HepG2 (cell line): ENCODE results near the gene GPD1. TPM values are rescaled to one million over a fixed set of nuclear protein-coding genes. Genes with fewer than 3 reads are reported as not detected.

ENCODE experiments used
- AKAP8 ChIP-seq: sonication (generic); formaldehyde crosslinking; IDR thresholded peaks from 2 replicates; pipeline ENCODE4 v1.5.1; 2020; ENCODE audit warnings: mild to moderate bottlenecking, missing genetic modification reagents
- CREM ChIP-seq, 2 experiments: sonication (generic) in 1 of 2; formaldehyde crosslinking in 1 of 2; IDR thresholded peaks; 2 replicates each; pipeline versions ENCODE4 v1.4.0 to v1.6.1; 2016 to 2020; ENCODE audit warnings: antibody characterized with exemption in 1 of 2, mild to moderate bottlenecking in 1 of 2, missing genetic modification reagents in 1 of 2
- DR1 ChIP-seq: sonication (generic); formaldehyde crosslinking; IDR thresholded peaks from 2 replicates; pipeline ENCODE4 v1.8.0; 2021; ENCODE audit warnings: mild to moderate bottlenecking, missing genetic modification reagents, inconsistent platforms
- FOSL2 ChIP-seq: sonication (generic); formaldehyde crosslinking; IDR thresholded peaks from 2 replicates; pipeline ENCODE4 v1.4.0; 2020; ENCODE audit warnings: missing genetic modification reagents
- HOXA9 ChIP-seq: sonication (generic); formaldehyde crosslinking; IDR thresholded peaks from 2 replicates; pipeline ENCODE4 v1.8.1; 2022; ENCODE audit warnings: missing genetic modification reagents, mild to moderate bottlenecking, moderate library complexity, borderline replicate concordance
- NAIF1 ChIP-seq: sonication (generic); formaldehyde crosslinking; IDR thresholded peaks from 2 replicates; pipeline ENCODE4 v1.5.0; 2020; ENCODE audit warnings: mild to moderate bottlenecking, missing genetic modification reagents, borderline replicate concordance
- PRDM10 ChIP-seq: sonication (generic); formaldehyde crosslinking; IDR thresholded peaks from 2 replicates; pipeline ENCODE4 v1.4.0; 2020; ENCODE audit warnings: low read depth, missing genetic modification reagents
- RFX3 ChIP-seq: IDR thresholded peaks from 2 replicates; pipeline ENCODE4 v1.6.1; 2016; ENCODE audit warnings: missing biosample characterization, missing genetic modification reagents
- SOX6 ChIP-seq, 2 experiments: fragments of 450-650 bp in 1 of 2; sonication (generic) in 1 of 2; formaldehyde crosslinking in 1 of 2; IDR thresholded peaks; 2 replicates each; pipeline versions ENCODE4 v1.4.0 to v1.6.1; 2017 to 2020; ENCODE audit warnings: antibody characterized with exemption in 1 of 2, mild to moderate bottlenecking in 1 of 2, missing genetic modification reagents in 1 of 2
- TAF1 ChIP-seq: sonication (generic); formaldehyde crosslinking; IDR thresholded peaks from 2 replicates; pipeline ENCODE4 v1.4.0; 2020; ENCODE audit warnings: missing genetic modification reagents
- ZBTB8A ChIP-seq: sonication (generic); formaldehyde crosslinking; IDR thresholded peaks from 2 replicates; pipeline ENCODE4 v1.4.0; 2020; ENCODE audit warnings: mild to moderate bottlenecking, low read depth, missing genetic modification reagents, borderline replicate concordance
- ZSCAN30 ChIP-seq: sonication (generic); formaldehyde crosslinking; IDR thresholded peaks from 2 replicates; pipeline ENCODE4 v1.5.0; 2020; ENCODE audit warnings: mild to moderate bottlenecking, missing genetic modification reagents
- polyA plus RNA-seq, 8 experiments: library from polyadenylated mRNA; depleted of rRNA in 3 of 8; stranded (reverse) in 7 of 8; unstranded in 1 of 8; fragments of >200 nt; fragmentation: Illumina TruSeq in 4 of 8; extraction: Trizol in 4 of 8; gene quantifications; 2 replicates each; pipeline versions ENCODE4 v1.2.1 to v1.2.3, GENCODE V29; 2011 to 2016; ENCODE audit warnings: low read depth in 4 of 8, missing spikeins in 1 of 8, mixed read lengths in 1 of 8; ENCODE audit not compliant: insufficient read depth in 1 of 8
- total RNA-seq, 5 experiments: library from RNA; depleted of rRNA; stranded (reverse); fragments of >200 nt; fragmentation: Illumina TruSeq; extraction: Trizol; gene quantifications; 2 replicates each; pipeline ENCODE4 v1.2.3, GENCODE V29; 2016; ENCODE audit warnings: low read depth in 1 of 5
- TF ChIP-seq, protein P1 (sequence below): sonication (generic); formaldehyde crosslinking; IDR thresholded peaks from 2 replicates; pipeline ENCODE4 v1.4.0; 2020; ENCODE audit warnings: missing genetic modification reagents, borderline replicate concordance
- TF ChIP-seq, protein P2 (sequence below): IDR thresholded peaks from 2 replicates; pipeline ENCODE4 v1.6.1; 2016
- TF ChIP-seq, protein P3 (sequence below): sonication (generic); formaldehyde crosslinking; IDR thresholded peaks from 2 replicates; pipeline ENCODE4 v1.5.0; 2020; ENCODE audit warnings: mild to moderate bottlenecking, missing genetic modification reagents, borderline replicate concordance
- TF ChIP-seq, protein P4 (sequence below): sonication (generic); formaldehyde crosslinking; IDR thresholded peaks from 2 replicates; pipeline ENCODE4 v1.9.0; 2021; ENCODE audit warnings: missing genetic modification reagents, mild to moderate bottlenecking, borderline replicate concordance

Gene GPD1
- total and polyA plus RNA-seq, 2 of the 13 experiments (the other 11 are each of a cell fraction or from before 2014, with no cell fraction given) = 3.7 to 30.6 TPM

DNA sequence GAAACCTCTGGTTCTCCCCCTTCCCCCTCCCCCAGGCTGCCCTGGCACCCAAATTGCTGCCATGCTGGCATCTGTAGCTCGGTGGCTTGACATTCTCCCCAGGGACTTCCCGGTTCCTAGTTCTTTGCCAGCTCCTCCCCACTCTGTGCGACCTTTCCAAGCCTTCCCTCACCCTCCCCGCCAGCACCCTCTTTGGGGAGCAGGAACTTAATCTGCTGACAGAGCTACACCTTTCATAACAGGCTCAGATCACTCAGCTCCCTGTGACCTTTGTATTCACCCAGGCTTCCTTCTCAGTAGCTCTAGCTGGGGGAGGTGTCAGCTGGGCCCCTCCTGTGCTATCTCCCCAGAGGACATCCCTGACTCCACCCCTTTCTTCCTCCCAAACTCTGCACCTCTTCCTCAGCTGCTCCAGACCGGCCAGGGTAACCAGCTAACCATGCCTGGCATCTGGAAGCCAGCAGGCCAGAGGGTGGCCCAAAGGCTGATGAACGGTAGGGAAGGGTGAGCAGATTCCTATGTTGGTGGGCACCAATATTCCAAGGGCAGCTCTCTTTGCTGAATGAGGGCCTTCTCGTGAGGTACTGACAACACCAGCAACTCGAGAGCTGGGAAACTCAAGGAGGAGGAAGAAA lies 6.4 kb downstream of the GPD1 start (continued):
- no peak for TF ChIP-seq PRDM10 (CRISPR knock-in tag)
- TF ChIP-seq, protein P1, sequence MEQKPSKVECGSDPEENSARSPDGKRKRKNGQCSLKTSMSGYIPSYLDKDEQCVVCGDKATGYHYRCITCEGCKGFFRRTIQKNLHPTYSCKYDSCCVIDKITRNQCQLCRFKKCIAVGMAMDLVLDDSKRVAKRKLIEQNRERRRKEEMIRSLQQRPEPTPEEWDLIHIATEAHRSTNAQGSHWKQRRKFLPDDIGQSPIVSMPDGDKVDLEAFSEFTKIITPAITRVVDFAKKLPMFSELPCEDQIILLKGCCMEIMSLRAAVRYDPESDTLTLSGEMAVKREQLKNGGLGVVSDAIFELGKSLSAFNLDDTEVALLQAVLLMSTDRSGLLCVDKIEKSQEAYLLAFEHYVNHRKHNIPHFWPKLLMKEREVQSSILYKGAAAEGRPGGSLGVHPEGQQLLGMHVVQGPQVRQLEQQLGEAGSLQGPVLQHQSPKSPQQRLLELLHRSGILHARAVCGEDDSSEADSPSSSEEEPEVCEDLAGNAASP (CRISPR knock-in tag) = no peak
- peak; percentile 42; the same call in 1 of the 2 replicates for TF ChIP-seq FOSL2 (CRISPR knock-in tag)
- TF ChIP-seq, protein P2, sequence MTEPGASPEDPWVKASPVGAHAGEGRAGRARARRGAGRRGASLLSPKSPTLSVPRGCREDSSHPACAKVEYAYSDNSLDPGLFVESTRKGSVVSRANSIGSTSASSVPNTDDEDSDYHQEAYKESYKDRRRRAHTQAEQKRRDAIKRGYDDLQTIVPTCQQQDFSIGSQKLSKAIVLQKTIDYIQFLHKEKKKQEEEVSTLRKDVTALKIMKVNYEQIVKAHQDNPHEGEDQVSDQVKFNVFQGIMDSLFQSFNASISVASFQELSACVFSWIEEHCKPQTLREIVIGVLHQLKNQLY (CRISPR knock-in tag) = 0 out of 2 replicates have a peak, but pooled peaks have one; percentile 38
- no peak for TF ChIP-seq AKAP8 (CRISPR knock-in tag)
- no peak for TF ChIP-seq NAIF1
- TF ChIP-seq, protein P3, sequence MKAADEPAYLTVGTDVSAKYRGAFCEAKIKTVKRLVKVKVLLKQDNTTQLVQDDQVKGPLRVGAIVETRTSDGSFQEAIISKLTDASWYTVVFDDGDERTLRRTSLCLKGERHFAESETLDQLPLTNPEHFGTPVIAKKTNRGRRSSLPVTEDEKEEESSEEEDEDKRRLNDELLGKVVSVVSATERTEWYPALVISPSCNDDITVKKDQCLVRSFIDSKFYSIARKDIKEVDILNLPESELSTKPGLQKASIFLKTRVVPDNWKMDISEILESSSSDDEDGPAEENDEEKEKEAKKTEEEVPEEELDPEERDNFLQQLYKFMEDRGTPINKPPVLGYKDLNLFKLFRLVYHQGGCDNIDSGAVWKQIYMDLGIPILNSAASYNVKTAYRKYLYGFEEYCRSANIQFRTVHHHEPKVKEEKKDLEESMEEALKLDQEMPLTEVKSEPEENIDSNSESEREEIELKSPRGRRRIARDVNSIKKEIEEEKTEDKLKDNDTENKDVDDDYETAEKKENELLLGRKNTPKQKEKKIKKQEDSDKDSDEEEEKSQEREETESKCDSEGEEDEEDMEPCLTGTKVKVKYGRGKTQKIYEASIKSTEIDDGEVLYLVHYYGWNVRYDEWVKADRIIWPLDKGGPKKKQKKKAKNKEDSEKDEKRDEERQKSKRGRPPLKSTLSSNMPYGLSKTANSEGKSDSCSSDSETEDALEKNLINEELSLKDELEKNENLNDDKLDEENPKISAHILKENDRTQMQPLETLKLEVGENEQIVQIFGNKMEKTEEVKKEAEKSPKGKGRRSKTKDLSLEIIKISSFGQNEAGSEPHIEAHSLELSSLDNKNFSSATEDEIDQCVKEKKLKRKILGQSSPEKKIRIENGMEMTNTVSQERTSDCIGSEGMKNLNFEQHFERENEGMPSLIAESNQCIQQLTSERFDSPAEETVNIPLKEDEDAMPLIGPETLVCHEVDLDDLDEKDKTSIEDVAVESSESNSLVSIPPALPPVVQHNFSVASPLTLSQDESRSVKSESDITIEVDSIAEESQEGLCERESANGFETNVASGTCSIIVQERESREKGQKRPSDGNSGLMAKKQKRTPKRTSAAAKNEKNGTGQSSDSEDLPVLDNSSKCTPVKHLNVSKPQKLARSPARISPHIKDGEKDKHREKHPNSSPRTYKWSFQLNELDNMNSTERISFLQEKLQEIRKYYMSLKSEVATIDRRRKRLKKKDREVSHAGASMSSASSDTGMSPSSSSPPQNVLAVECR = peak; percentile 31; the same call in 1 of the 2 replicates
- TF ChIP-seq, protein P4, sequence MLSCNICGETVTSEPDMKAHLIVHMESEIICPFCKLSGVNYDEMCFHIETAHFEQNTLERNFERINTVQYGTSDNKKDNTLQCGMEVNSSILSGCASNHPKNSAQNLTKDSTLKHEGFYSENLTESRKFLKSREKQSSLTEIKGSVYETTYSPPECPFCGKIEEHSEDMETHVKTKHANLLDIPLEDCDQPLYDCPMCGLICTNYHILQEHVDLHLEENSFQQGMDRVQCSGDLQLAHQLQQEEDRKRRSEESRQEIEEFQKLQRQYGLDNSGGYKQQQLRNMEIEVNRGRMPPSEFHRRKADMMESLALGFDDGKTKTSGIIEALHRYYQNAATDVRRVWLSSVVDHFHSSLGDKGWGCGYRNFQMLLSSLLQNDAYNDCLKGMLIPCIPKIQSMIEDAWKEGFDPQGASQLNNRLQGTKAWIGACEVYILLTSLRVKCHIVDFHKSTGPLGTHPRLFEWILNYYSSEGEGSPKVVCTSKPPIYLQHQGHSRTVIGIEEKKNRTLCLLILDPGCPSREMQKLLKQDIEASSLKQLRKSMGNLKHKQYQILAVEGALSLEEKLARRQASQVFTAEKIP (CRISPR knock-in tag) = no peak
- no peak for TF ChIP-seq ZBTB8A (CRISPR knock-in tag)
- TF ChIP-seq DR1 = no peak
- peak; percentile 47; the same call in 1 of the 2 replicates for TF ChIP-seq CREM (IDR thresholded peaks at IDR 0.05)
- no peak for TF ChIP-seq CREM (CRISPR knock-in tag; IDR thresholded peaks at IDR 0.05)
- 0 out of 2 replicates have a peak, but pooled peaks have one; percentile 31 for TF ChIP-seq TAF1 (CRISPR knock-in tag)
- no peak for TF ChIP-seq HOXA9 (CRISPR knock-in tag)
- TF ChIP-seq RFX3 = no peak
- TF ChIP-seq ZSCAN30 = no peak
- no peak for TF ChIP-seq SOX6 (IDR thresholded peaks at IDR 0.05)
- TF ChIP-seq SOX6 (CRISPR knock-in tag; IDR thresholded peaks at IDR 0.05) = peak; percentile 77
